Measurements from ENCODE around the gene ZNF101.

The ZNF101 gene

GRCh38 chr19:19711934-19712828, 43.5 kb downstream of the ZNF101 start:
- DNase-seq (ENCODE audit: low spot score), result no peak

- no peak for DNase-seq (ENCODE audit: low spot score)
These were observed 51.2 kb downstream of the ZNF101 start for GRCh38 chr19:19719798-19720197.

GRCh38 chr19:19721896-19722295, 53.3 kb downstream of the ZNF101 start:
- DNase-seq (ENCODE audit: low spot score), result no peak

- DNase-seq (ENCODE audit: low spot score), result peak; percentile 97
These were observed 64.2 kb downstream of the ZNF101 start, which contains the start of gene ZNF14 for GRCh38 chr19:19732579-19733501. TSS of gene ZNF14 (minus strand) at chr19:19733112. CDS start at chr19:19732958, 154 bp downstream.
